HG03135 (cell line): ENCODE measurements around the gene PRKCD.

ENCODE experiments used
- ATAC-seq: cut with Tn5 transposase; IDR thresholded peaks from one replicate; pipeline ENCODE4 v1.9.1; 2021; ENCODE audit warnings: mild to moderate bottlenecking, moderate library complexity; ENCODE audit not compliant: unreplicated experiment

PRKCD gene

DNA sequence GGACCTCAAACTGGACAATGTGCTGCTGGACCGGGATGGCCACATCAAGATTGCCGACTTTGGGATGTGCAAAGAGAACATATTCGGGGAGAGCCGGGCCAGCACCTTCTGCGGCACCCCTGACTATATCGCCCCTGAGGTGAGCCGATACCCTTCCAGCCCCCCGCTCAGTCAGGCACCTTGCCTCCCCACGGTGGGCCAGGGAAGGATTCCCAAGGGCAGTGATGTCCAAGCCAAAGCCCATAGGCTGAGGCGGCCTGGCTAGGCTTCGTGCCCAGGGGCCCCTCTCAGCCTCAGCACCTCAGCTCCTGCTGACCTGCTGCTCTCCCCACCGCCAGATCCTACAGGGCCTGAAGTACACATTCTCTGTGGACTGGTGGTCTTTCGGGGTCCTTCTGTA, 27.7 kb downstream of the PRKCD start:
- no peak for ATAC-seq

DNA sequence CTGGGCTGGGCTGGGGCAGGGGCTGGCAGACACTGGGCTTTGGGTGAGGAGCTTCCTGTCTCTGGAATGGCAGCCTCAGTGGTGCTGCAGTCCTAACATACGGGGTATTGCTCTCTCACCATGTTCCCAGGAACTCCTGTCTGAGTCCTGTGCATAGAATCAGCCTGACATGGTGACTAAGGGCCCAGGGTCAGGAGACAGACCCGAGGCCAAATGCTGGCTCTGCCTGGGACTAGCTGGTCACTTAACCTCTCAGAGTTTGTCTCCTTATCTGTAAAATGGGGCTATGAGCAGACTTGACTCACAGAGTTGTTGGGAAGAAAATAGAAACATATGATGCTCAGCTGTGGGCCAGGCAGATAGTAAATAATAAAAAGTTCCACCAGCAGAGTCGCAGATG, 28.3 kb downstream of the PRKCD start:
- no peak for ATAC-seq

DNA sequence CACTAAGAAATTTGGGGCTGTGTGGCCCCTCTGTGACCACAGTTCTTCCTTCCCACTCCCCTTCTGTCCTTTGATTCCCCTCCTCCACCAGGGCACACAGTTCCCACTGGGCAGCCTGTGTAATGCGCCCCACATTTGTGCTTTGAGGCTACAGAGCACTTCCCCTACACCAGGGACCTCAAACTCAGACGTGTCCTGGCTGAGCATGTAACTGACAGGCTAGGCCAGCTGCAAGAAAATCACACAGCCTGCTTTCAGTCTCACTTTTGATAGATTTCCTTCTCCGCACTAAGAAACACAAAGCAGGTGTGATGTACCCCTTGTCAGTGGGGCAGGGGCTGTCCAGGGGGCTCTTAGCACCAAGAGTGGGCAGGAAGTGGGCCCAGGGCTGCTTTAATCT, 29.6 kb downstream of the PRKCD start:
- ATAC-seq, result peak; percentile 47

DNA sequence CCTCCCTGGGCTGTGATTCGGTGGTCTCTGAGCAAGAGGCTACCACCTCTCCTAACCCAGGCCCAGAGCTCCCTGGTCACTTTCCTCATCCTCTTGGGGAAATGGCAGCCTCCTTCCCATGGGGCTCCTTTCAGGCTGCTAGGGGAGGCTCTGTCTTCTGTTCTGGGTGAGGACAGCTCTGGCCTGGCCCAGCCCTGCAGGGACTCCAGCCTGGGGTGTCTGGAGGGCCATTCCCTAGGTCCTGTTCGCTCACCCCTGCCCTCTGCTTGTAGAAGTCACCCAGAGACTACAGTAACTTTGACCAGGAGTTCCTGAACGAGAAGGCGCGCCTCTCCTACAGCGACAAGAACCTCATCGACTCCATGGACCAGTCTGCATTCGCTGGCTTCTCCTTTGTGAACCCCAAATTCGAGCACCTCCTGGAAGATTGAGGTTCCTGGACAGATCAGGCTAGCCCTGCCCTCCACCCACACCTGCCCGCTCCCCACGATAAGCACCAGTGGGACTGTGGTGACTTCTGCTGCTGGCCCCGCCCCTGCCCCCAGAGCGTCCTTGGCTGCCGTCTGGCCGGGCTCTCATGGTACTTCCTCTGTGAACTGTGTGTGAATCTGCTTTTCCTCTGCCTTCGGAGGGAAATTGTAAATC, 30.9 kb downstream of the PRKCD start:
- ATAC-seq, result no peak

DNA sequence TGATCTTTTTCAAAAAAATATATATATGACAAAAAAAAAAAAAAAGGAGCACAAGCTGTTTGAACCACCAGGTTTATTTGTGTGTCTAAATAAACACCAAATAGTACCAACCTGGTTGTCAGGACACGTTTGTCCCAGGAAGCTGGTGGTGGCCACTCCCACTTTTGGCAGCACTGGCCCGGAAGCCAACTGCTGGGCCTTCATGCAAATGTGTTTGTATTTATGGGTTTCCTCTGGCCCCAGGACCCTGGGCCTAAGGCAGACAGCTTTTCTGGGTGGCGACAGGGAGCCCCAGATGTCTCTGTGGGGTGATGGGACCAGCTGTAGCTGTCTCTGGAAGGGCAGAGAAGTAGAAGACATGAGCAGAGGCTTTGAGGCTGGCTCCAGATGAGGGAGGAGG, 31.6 kb downstream of the PRKCD start:
- no peak for ATAC-seq

DNA sequence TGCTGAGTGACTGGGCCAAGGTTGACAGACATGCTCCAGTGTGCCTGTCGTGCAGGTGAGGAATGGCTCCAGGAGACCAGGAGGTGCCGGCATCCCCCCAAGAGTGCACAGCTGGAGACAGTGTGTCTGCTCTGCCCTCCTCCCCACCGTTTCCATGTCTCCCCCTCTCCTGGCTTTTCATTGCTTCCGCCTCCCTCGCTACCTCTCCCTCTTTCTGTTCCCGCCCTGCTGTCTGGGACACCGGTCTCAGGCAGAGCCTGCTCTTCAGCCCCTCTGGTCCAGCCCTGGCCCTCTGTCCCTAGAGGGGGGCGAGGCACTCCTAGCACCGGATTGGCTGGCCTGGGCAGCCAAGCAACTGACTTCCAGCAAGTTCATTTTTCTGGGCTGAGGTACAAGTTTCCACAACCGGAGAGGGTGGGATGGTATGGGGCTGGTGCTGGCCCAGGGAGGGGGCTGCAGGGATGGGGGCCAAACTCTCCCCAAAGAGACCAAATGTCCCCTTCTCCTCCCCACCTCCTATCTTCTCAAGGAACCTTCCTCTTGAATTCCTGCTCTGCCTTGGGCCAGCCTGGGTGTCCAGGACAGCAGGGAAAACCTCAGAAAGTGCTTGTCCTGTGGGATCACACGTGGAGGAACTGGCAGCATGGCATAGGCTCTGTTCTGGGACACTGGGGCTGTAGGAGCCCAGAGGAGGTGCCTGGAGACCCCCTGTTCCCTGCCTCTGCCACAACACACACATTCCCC, 32.6 kb downstream of the PRKCD start:
- ATAC-seq, result no peak

DNA sequence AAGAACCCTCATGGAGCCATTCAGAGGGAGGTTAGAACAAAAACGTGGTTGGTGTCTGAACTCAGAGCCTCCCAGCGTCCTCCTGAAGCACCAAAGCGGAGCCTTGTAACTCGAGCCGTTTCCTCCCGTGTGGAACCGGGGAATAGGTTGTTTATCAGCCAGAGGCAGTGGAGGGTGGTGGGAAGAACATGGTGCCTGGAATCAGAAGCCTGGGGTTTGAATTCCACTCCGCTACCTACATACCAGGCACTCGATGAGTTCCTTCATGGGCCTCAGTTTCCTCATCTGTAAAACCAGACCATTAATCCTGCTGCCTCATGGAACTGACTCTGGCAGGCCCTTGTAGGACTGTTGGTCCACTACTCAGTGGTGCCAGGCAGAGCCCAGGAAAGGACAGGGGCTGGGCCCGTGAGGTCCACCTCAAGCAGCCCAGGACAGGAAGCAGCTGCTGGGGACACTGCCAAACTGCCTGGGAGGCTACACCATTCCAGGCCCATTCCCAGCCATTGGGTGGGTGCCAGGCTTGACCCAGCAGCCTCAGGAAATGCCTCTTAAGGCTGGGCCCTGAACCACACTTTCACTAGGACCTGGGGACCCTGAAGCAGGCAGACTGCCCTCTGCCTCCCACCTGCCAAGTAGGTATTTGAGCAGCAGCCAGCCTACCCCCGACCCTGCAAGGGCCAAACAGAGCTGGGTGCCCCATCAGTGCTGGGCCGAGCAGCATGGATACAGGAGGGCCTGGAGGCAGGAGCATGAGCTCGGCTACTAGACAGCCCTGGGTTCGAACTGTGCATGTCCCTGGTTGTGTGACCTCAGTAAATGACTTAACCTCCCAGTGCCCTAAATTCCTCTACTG, 33.4 kb downstream of the PRKCD start:
- ATAC-seq, result no peak

DNA sequence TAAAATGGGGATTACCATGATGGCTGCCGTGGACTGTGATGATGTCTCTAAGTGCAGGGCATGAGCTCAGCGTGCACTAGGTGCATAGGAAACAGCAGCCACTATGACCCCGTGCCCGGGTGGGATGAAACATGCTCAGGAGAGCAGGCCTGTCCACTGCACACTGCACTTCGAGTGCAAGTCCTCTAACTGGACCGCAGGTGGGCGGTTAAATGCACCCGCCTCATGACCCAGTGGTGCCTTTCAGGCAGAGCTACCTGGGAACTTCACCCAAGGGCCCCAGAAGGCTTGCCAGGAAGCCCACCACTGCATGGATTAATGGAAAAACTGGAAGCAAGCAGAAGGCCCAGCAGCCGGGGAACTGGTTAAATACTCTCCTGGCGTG, 34.0 kb downstream of the PRKCD start:
- no peak for ATAC-seq

DNA sequence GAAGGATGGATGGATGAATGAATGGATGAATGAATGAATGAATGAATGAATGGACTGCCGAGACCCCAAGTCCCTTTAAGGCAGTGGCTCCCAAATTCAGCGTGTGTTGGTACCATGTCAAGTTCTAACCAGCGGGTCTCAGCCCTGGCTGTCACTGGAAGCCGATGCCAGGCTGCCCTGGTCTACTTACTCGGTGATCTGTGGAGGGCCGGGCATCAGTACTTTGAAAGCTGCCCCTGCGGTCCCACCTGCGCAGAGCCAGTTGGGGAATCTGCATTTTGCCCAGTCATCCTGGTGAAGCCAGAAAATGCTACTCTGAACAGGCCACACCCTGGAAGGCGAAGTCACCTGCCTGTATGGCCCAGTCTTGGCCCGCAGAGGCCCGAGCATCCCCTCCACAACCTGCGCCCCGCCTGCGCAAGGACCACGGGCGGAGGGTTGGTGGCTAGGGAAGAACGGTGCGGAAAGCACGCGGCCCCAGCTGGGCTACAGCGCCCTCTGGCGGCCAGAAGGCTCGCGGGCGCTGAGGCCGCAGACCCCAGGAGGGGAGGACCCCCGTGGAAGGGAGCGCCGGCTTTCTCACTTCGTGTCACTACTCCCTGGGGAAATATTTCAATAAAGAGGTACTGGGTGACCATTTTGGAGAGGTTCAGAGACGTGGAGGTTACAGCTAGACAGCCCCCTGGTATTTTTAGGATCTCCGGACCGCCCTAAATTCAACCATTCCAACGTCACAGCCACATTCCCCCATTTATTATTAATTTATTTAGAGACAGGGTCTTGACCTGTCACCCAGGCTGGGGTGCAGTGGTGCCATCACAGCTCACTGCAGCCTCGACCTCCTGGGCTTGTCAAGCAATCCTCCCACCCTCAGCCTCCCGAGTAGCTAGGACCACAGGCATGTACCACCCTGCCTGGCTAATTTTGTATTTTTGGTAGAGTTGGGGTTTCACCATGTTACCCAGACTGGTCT, 34.9 kb downstream of the PRKCD start:
- ATAC-seq, result no peak

DNA sequence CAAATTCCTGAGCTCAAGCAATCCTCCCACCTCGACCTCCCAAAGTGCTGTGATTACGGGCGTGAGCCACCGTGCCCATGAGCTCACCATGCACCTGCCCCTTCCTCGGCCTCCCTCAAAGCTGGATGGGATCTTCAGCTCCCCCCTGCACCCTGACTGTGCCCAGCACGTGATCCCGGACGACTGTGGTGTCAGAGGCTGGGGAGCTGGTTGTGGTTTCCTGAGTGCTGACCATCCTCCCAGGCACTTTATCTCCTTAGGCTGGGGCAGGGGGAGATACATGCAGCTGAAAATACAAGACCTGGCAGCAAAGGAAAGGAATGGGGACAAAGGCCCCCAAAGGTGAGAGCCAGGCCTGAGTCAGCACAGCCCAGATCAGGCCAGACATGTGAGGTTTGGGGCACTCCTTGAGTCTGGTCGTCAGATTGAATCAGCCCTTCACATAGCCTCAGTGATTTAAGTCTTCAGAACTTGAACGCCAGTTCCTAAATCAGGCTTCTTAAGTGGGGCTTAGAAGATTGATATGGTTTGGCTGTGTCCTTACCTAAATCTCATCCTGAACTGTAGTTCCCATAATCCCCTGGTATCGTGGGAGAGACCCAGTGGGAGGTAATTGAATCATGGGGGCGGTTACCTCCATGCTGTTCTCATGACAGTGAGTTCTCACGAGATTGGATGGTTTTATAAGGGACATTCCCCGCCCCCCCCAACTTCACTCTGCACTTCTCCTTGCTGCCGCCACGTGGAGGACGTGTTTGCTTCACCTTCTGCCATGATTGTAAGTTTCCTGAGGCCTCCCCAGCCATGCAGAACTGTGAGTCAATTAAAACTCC, 35.8 kb downstream of the PRKCD start:
- ATAC-seq, result no peak

DNA sequence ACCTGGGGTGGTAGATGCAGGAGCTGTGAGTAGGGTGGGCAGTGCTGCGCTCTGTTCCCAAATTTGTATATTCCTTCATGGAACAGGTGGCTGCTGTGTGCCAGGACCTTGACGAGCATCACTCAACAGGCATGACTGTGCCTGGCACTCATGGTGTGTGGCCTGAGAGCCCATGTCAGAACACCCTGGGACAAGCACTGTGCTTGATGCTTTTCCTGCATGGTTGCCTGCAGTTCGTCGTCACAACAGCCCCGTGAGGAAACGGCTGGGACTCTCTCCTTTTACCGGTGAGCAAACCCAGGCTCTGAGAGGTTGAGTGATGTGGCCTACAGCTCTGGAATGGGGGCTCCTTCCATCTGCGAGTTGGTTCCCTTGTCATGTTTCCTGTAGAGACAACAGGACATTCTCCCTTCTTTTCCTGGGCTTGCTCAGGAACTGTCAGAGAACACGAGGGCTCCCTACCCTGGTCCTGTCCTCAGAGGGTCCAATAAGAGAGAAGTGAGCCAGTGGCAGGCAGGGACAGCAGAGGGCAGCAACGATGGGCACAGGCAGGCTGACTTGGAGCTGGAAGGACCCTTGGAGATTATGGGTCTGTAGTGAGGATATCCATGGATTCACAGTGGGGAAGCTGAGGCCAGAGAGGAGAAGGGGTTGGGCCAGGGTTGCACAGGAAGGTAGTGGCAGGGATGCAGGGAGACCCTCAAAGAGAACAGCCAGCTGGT, 37.4 kb downstream of the PRKCD start:
- ATAC-seq, result no peak

DNA sequence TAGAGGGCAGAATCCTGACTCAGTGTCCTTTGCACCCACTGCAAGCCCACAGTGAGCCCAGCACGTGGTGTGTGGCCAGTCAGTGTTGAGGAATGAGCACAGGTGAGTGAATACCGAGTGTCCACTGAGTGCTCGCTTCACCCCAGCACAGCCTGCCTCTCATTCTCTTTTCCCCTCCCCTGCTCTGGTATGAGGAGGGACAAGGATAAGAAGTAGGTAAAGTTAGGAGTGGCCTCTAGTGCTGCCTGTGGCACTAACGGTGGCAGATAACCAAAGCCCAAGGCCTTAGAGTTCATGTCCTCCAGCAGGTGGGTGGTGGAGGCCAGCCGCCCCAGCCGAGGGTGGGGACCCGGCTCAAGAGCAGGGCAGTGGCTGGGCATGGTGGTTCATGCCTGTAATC, 38.0 kb downstream of the PRKCD start:
- no peak for ATAC-seq

DNA sequence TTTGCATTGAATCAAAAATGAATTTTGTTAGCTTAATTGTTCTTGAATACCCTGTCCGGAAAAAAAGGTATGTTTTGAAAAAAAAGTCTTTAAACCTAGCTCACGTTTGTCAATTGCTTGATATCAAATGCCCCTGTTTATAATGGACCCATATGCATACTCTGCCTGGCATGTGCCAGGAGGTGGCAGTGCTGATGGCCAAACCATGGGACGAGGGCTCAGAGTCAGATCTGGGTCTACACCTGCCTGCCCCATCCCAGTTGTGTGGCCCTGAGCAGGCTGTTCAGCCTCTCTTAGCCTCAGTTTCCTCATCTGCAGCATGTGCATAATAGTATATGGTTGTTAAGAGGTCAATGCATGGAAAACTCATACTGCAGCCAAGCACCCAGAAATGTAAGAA, 38.8 kb downstream of the PRKCD start:
- ATAC-seq, result no peak

DNA sequence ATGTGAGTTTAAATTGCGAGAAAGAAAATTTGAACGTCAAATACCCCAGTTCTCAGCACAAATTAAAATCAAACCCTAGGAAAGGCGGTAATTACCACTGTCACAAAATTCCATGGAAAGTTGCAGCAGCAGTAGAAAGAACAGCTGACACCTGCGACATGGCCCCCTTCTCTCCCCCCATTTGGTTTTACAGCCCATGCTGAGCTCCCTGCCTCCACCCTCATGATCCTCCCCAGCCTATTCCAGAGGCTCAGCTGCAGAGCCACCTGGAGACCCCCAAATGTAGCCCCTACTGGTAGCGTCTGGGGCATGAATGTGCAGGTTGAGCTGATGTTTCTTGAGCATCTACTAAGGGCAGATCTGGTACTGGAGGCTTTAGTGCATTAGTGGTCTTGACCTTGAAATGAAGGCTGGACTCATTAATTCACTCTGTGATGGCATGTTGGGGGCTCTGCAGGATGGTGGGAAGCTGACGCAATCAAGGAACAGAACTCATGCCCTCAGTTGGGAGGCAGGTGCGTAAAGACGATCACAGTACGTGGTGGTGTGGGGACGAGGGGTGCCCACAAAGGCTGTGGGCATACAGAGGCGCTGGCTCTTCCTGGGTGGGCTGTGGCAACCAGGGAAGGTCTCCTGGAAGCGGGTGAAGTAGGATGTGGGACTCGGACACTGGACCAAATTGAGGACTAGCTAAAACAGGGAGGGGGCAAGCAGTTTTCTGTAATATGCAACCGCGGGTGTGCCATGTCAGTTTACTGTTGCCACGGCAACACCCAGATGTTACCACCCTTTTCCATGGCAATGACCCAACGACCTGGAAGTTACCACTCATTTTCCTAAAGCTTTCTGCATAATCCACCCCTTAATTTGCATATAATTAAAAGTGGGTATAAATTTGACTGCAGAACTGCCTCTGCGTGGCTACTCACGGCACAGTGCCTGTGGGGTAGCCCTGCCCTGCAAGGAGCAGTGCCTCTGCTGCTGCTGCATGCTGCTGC, 39.8 kb downstream of the PRKCD start:
- ATAC-seq, result no peak

DNA sequence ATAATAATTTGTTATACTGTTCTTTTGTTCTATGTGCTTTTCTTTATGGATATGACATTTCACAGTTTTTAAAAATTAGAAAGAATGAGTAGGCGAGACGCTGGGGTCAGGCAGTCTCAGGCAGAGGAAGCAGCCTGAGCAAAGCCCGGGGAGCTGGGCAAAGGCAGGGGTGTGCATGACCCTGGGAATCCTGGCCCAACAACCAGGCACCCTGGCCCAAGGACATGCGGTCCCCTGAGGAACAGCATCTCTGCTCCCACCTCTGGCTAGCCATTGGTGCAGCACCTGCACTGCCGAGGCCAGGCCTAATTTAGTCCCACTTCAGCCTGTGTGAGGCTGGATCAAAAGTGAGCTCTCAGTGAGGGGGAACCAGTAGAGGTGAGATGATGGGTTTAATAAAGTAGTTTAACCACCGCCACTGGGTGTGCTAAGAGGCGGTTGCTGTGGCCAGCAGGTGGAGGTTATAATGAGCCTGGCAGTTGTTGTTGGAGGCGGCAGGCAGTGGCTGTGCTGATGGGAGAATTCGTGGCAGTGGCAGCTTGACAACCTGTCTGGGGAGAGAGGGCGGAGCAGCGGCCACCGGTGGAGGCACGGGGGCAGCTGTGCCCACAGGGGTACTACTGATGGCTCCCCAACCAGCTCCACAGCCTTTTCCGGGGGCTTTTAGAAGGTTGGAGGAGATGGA, 41.5 kb downstream of the PRKCD start:
- ATAC-seq, result no peak

DNA sequence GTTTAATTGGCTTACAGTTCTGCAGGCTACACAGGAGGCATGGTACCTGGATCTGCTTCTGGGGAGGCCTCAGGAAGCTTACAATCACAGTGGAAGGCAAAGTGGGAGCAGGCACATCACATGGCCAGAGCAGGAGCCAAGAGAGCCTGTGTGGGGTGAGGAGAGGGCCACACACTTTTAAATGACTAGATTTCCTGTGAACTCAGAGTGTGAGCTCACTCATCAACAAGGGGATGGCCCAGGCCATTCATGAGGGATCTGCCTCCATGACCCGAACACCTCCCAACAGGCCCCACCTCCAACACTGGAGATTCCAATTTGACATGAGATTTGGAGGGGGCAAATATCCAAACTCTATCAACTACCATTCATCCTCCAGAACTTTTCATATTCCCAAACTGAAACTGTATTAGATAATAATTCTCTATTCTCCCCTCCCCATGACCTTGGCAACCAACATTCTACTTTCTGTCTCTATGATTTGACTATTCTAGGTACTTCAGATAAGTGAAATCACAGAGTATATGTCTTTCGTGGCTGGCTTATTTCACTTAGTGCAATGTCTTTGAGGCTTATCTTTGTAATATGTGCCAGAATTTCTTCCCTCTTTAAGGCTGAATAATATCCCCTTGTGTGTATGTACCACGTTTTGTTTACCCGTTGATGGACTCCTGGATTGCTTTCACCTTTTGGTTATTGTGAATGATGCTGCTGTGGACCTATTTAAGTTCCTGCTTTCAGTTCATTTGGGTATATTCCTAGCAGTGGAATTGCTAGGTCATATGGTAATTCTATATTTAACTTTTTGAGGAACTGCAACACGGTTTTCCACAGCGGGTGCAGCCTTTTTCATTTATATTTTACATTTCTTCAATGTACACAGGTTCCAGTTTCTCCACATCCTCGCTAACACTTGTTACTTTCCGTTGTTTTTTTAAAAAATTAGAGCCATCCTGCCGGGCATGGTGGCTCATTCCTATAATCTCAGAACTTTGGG, 51.0 kb downstream of the PRKCD start:
- no peak for ATAC-seq
